HCT116 (cell line): ENCODE data around the gene ADK. TPM values are rescaled to one million over a fixed set of nuclear protein-coding genes. Genes with fewer than 3 reads are reported as not detected.

ENCODE experiments used
- ATAC-seq: fragments of 200-7000 bp; cut with Tn5 transposase; 2 replicates; pipeline ENCODE4 v1.9.1; 2020; ENCODE audit warnings: mild to moderate bottlenecking, moderate library complexity
- BruUV-seq: library from RNA; stranded (reverse); fragments of 400-500 nt; replicated peaks from 2 replicates; lab custom pipeline; 2021; lab: Mats Ljungman, UMichigan
- CTCF ChIA-PET: fragments of 300-600 bp; sonication (Branson Sonifier 250); formaldehyde crosslinking; loops from one replicate; lab custom pipeline; 2021; ENCODE audit warnings: antibody characterized with exemption; lab: Charles Lee
- POLR2A ChIA-PET: fragments of 300-600, 350-600 bp; sonication (Branson Sonifier 250); formaldehyde crosslinking; loops from one replicate; lab custom pipeline; 2021; ENCODE audit warnings: antibody characterized with exemption; lab: Charles Lee
- RAD21 ChIA-PET, 2 experiments: fragments of 300-600 bp; sonication (Branson Sonifier 250); formaldehyde crosslinking; loops; one replicate each; lab custom pipeline; 2023; ENCODE audit warnings: low total read pairs in 2 of 2; ENCODE audit not compliant: uncharacterized antibody in 2 of 2, unreplicated experiment in 2 of 2, low non-redundant PET in 1 of 2; lab: Charles Lee
- DNase-seq: peaks from one replicate; pipeline ENCODE4 v3.0.0-alpha.2; 2010; ENCODE audit warnings: low read depth, low spot score
- H2AFZ ChIP-seq: fragments of 200-600 bp; shearing (Covaris generic), sonication (generic); 2 replicates; pipeline ENCODE4 v1.6.1; 2017; ENCODE audit warnings: low read depth, mixed run types, mixed read lengths, antibody characterized with exemption, low read length; ENCODE audit not compliant: poor library complexity, severe bottlenecking
- H3K27ac ChIP-seq: 2 replicates; pipeline ENCODE4 v1.5.1; 2012; ENCODE audit warnings: low read depth, low read length
- H3K27me3 ChIP-seq: fragments of 200-600 bp; sonication (generic); 2 replicates; pipeline ENCODE4 v1.6.1; 2016; ENCODE audit warnings: mixed run types, low read length, mixed read lengths; ENCODE audit not compliant: insufficient read depth
- H3K36me3 ChIP-seq, 2 experiments: fragments of 200-500 bp in 1 of 2; fragments of 200-600 bp in 1 of 2; sonication (Bioruptor generic) in 1 of 2; sonication (generic) in 1 of 2; 2 replicates each; pipeline versions ENCODE4 v1.5.1 to v1.6.1; 2014 to 2016; ENCODE audit warnings: low read length in 2 of 2, inconsistent platforms in 1 of 2, mixed read lengths in 1 of 2, mixed run types in 1 of 2; ENCODE audit not compliant: insufficient read depth in 2 of 2, control insufficient read depth in 1 of 2
- H3K4me1 ChIP-seq, 2 experiments: fragments of 200-600 bp in 1 of 2; sonication (generic) in 1 of 2; 2 replicates each; pipeline versions ENCODE4 v1.5.1 to v1.6.1; 2012 to 2017; ENCODE audit warnings: low read length in 2 of 2, inconsistent platforms in 1 of 2, mild to moderate bottlenecking in 1 of 2, mixed read lengths in 1 of 2, mixed run types in 1 of 2, moderate library complexity in 1 of 2; ENCODE audit not compliant: insufficient read depth in 2 of 2, control insufficient read depth in 1 of 2
- H3K4me2 ChIP-seq: fragments of 200-600 bp; sonication (generic); 2 replicates; pipeline ENCODE4 v1.6.1; 2017; ENCODE audit warnings: mixed run types, low read length, mixed read lengths
- H3K4me3 ChIP-seq, 2 experiments: fragments of 200-600 bp in 1 of 2; sonication (generic) in 1 of 2; replicated peaks in 1 of 2; 2 replicates each; pipeline ENCODE4 v1.5.1; 2011 to 2016; ENCODE audit warnings: low read length in 2 of 2, control low read depth in 1 of 2, low read depth in 1 of 2, mild to moderate bottlenecking in 1 of 2, mixed read lengths in 1 of 2, mixed run types in 1 of 2
- H3K79me2 ChIP-seq: fragments of 200-600 bp; sonication (generic); 2 replicates; pipeline ENCODE4 v1.6.1; 2017; ENCODE audit warnings: mild to moderate bottlenecking, mixed run types, low read length, moderate library complexity, mixed read lengths; ENCODE audit not compliant: insufficient read depth
- H3K9ac ChIP-seq: fragments of 200-600 bp; sonication (generic); 2 replicates; pipeline ENCODE4 v1.6.1; 2016; ENCODE audit warnings: low read length, mixed read lengths
- H3K9me2 ChIP-seq: fragments of 200-600 bp; sonication (generic), shearing (Covaris generic); 2 replicates; pipeline ENCODE4 v1.6.1; 2017; ENCODE audit warnings: mixed run types, mild to moderate bottlenecking, moderate library complexity; ENCODE audit not compliant: insufficient read depth
- H3K9me3 ChIP-seq, 2 experiments: fragments of 200-500 bp in 1 of 2; fragments of 200-600 bp in 1 of 2; sonication (Bioruptor generic) in 1 of 2; sonication (generic) in 1 of 2; 2 replicates each; pipeline ENCODE4 v1.6.1; 2014 to 2017; ENCODE audit warnings: low read length in 2 of 2, mixed read lengths in 2 of 2, inconsistent platforms in 1 of 2, low read depth in 1 of 2, mild to moderate bottlenecking in 1 of 2, mixed run types in 1 of 2, moderate library complexity in 1 of 2; ENCODE audit not compliant: control insufficient read depth in 1 of 2, insufficient read depth in 1 of 2
- H4K20me1 ChIP-seq: fragments of 200-600 bp; sonication (generic), shearing (Covaris generic); 2 replicates; pipeline ENCODE4 v1.6.1; 2017; ENCODE audit warnings: mixed run types, mild to moderate bottlenecking, moderate library complexity; ENCODE audit not compliant: insufficient read depth
- CTCF ChIP-seq, 3 experiments: fragments of 200-600 bp in 1 of 3; sonication (generic) in 1 of 3; IDR thresholded peaks in 2 of 3; conservative IDR thresholded peaks in 1 of 3; 2 replicates each; pipeline ENCODE4 v1.5.1; 2012 to 2017; ENCODE audit warnings: low read depth in 2 of 3, low read length in 2 of 3, antibody characterized with exemption in 1 of 3, borderline replicate concordance in 1 of 3, control low read depth in 1 of 3, mild to moderate bottlenecking in 1 of 3, mixed read lengths in 1 of 3, mixed run types in 1 of 3, moderate library complexity in 1 of 3; ENCODE audit not compliant: insufficient read depth in 1 of 3
- EZH2 ChIP-seq: fragments of 200-600 bp; sonication (generic); IDR thresholded peaks from 2 replicates; pipeline ENCODE4 v1.6.1; 2017; ENCODE audit warnings: antibody characterized with exemption, mixed run types
- POLR2A ChIP-seq: IDR thresholded peaks from 2 replicates; pipeline ENCODE4 v1.7.0; 2011; ENCODE audit warnings: borderline replicate concordance; ENCODE audit not compliant: insufficient read depth, insufficient read length; ENCODE audit errors: extremely low read depth
- RAD21 ChIP-seq: IDR thresholded peaks from 2 replicates; pipeline ENCODE4 v1.6.1; 2012; ENCODE audit warnings: low read depth, mild to moderate bottlenecking
- REST ChIP-seq: IDR thresholded peaks from 2 replicates; pipeline ENCODE4 v1.6.1; 2012; ENCODE audit warnings: low read depth
- SIN3A ChIP-seq: IDR thresholded peaks from 2 replicates; pipeline ENCODE4 v1.6.1; 2012; ENCODE audit warnings: low read depth
- SP1 ChIP-seq: IDR thresholded peaks from 2 replicates; pipeline ENCODE4 v1.6.1; 2012; ENCODE audit warnings: low read depth
- SRF ChIP-seq: IDR thresholded peaks from 2 replicates; pipeline ENCODE4 v1.6.1; 2012; ENCODE audit warnings: low read depth
- YY1 ChIP-seq: IDR thresholded peaks from 2 replicates; pipeline ENCODE4 v1.6.1; 2011; ENCODE audit warnings: low read length, low read depth, moderate library complexity, mild to moderate bottlenecking; ENCODE audit not compliant: insufficient replicate concordance; ENCODE audit errors: extremely low read depth
- ZBTB33 ChIP-seq: IDR thresholded peaks from 2 replicates; pipeline ENCODE4 v1.6.1; 2011; ENCODE audit warnings: mild to moderate bottlenecking, low read length, moderate library complexity; ENCODE audit not compliant: insufficient replicate concordance; ENCODE audit errors: extremely low read depth
- ZNF274 ChIP-seq: fragments of 200-500 bp; sonication (Bioruptor generic); IDR thresholded peaks from 2 replicates; pipeline ENCODE4 v1.6.1; 2014; ENCODE audit warnings: mild to moderate bottlenecking, low read depth, low read length, inconsistent platforms
- intact Hi-C: fragments of 100-400 bp; cut with micrococcal nuclease; formaldehyde crosslinking; loops from 2 replicates; pipeline ENCODE4 v1.10.0; 2022
- total RNA-seq: library from RNA; stranded (reverse); gene quantifications from one replicate; pipeline ENCODE4 v1.2.1, GENCODE V29; 2021; ENCODE audit not compliant: unreplicated experiment

Gene ADK
- total RNA-seq, 1 experiment from 2014 or later: 55.0 TPM

- TF ChIP-seq ZNF274 (no peak), ZBTB33 (no peak), POLR2A (no peak), REST (no peak), RAD21 (no peak), EZH2 (no peak), SP1 (no peak), YY1 (no peak), SRF (no peak), CTCF (IDR thresholded peaks at IDR 0.05 in 2 of 3, conservative IDR thresholded peaks at IDR 0.05 in 1 of 3; ENCODE audit: borderline replicate concordance in 1 of 3, insufficient read depth in 1 of 3, low read depth in 2 of 3, low read length in 2 of 3) (no peak), SIN3A (no peak)
- Histone ChIP-seq H3K4me1 (no peaks in the 10 kb centered on the region), H3K9me3 (no peaks in the 10 kb centered on the region), H3K79me2 (no peaks in the 10 kb centered on the region), H3K36me3 (no peaks in the 10 kb centered on the region), H3K4me3 (no peak overlapping the region), H4K20me1 (no peaks in the 10 kb centered on the region), H3K4me2 (no peak overlapping the region), H3K27me3 (no peaks in the 10 kb centered on the region), H2AFZ (no peak overlapping the region), H3K27ac (no peak overlapping the region), H3K9me2 (no peaks in the 10 kb centered on the region), H3K9ac (no peak overlapping the region)
- DNase-seq: no peak
- RAD21 ChIA-PET: no interaction called here
- BruUV-seq: no TSS peak
- ATAC-seq: no peak
- POLR2A ChIA-PET: no interaction called here
- intact Hi-C loops: no loop called here
- CTCF ChIA-PET: no interaction called here
These were observed 370.5 kb downstream of the ADK start for GRCh38 chr10:74521526-74521925.
